HepG2 (cell line): ENCODE data around the gene EIF3M. TPM values are rescaled to one million over a fixed set of nuclear protein-coding genes. Genes with fewer than 3 reads are reported as not detected.

Source experiments
- ATAC-seq: fragments of 200-7000 bp; cut with Tn5 transposase; 3 replicates; pipeline ENCODE4 v1.9.1; 2020; ENCODE audit warnings: mild to moderate bottlenecking, moderate library complexity
- BruUV-seq: library from RNA; stranded (reverse); fragments of 400-500 nt; replicated peaks from 2 replicates; lab custom pipeline; 2021; lab: Mats Ljungman, UMichigan
- CTCF ChIA-PET: fragments of 300-600 bp; formaldehyde crosslinking; extraction: SDS; loops from one replicate; lab custom pipeline; 2021; ENCODE audit warnings: low total read pairs, inconsistent platforms, low intra/inter-chr PET ratio; lab: Yijun Ruan, JAX
- POLR2A ChIA-PET: fragments of 350-600 bp; sonication (Branson Sonifier 250); formaldehyde crosslinking; loops from one replicate; lab custom pipeline; 2020; ENCODE audit warnings: antibody characterized with exemption, inconsistent platforms; lab: Yijun Ruan, JAX
- DNase-seq: peaks from one replicate; pipeline ENCODE4 v3.0.0-alpha.2; 2015; ENCODE audit warnings: low spot score
- FAIRE-seq: peaks from 3 replicates; lab custom pipeline; 2011; peaks lifted over from hg19 to GRCh38; lab: Jason Lieb, UNC
- H2AFZ ChIP-seq: one replicate; pipeline ENCODE4 v1.6.1; 2011; ENCODE audit warnings: low read length, inconsistent platforms
- H3K27ac ChIP-seq: fragments of 300-600 bp; 3 replicates; pipeline ENCODE4 v1.8.0; 2011; ENCODE audit warnings: mixed run types, mild to moderate bottlenecking, mixed read lengths, low read length, inconsistent platforms; ENCODE audit not compliant: insufficient read depth; ENCODE audit errors: extremely low read length
- H3K27me3 ChIP-seq, 2 experiments: fragments of 200-600 bp in 1 of 2; 2 replicates in 1 of 2; 3 replicates in 1 of 2; pipeline versions ENCODE4 v1.6.0 to v1.8.0; 2011; ENCODE audit warnings: low read length in 2 of 2, mild to moderate bottlenecking in 2 of 2, moderate library complexity in 2 of 2, inconsistent platforms in 1 of 2; ENCODE audit not compliant: insufficient read depth in 2 of 2, control insufficient read depth in 1 of 2
- H3K36me3 ChIP-seq, 2 experiments: fragments of 200-600 bp in 1 of 2; replicated peaks in 1 of 2; 2 replicates in 1 of 2; 3 replicates in 1 of 2; pipeline versions ENCODE4 v1.5.1 to v1.8.0; 2011; ENCODE audit warnings: low read length in 2 of 2, inconsistent platforms in 1 of 2; ENCODE audit not compliant: insufficient read depth in 2 of 2, control insufficient read depth in 1 of 2
- H3K4me1 ChIP-seq: 2 replicates; pipeline ENCODE4 v1.5.1; 2012; ENCODE audit warnings: low read length, inconsistent platforms; ENCODE audit not compliant: insufficient read depth
- H3K4me2 ChIP-seq: 2 replicates; pipeline ENCODE4 v1.6.0; 2011; ENCODE audit warnings: low read depth, low read length, inconsistent platforms
- H3K4me3 ChIP-seq, 3 experiments: fragments of 200-600 bp in 1 of 3; sonication (generic), shearing (Covaris generic) in 1 of 3; replicated peaks in 1 of 3; 2 replicates each; pipeline ENCODE4 v1.5.1; 2011 to 2016; ENCODE audit warnings: low read length in 3 of 3, inconsistent platforms in 2 of 3, low read depth in 2 of 3, mild to moderate bottlenecking in 2 of 3, control low read depth in 1 of 3, mixed read lengths in 1 of 3; ENCODE audit not compliant: insufficient read depth in 1 of 3
- H3K79me2 ChIP-seq: one replicate; pipeline ENCODE4 v1.6.1; 2011; ENCODE audit warnings: low read length, inconsistent platforms; ENCODE audit not compliant: insufficient read depth
- H3K9ac ChIP-seq: 2 replicates; pipeline ENCODE4 v1.6.0; 2011; ENCODE audit warnings: mild to moderate bottlenecking, low read depth, low read length, inconsistent platforms; ENCODE audit not compliant: insufficient read depth
- H3K9me3 ChIP-seq: 2 replicates; pipeline ENCODE4 v1.5.1; 2012; ENCODE audit warnings: mild to moderate bottlenecking, low read length
- H4K20me1 ChIP-seq: 2 replicates; pipeline ENCODE4 v1.6.0; 2011; ENCODE audit warnings: inconsistent platforms, mild to moderate bottlenecking, low read length, moderate library complexity; ENCODE audit not compliant: insufficient read depth
- FIP1L1 ChIP-seq: fragments of 200-400 bp; formaldehyde crosslinking; IDR thresholded peaks from 2 replicates; pipeline ENCODE4 v1.6.1; 2018; ENCODE audit warnings: low read depth, mild to moderate bottlenecking, low read length, moderate library complexity, borderline replicate concordance; ENCODE audit not compliant: insufficient read depth
- FOXC1 ChIP-seq: sonication (generic); formaldehyde crosslinking; IDR thresholded peaks from 2 replicates; pipeline ENCODE4 v1.8.0; 2022; ENCODE audit warnings: mild to moderate bottlenecking, missing genetic modification reagents, borderline replicate concordance
- GTF2F1 ChIP-seq: fragments of 150-350 bp; IDR thresholded peaks from 2 replicates; pipeline ENCODE4 v1.6.1; 2014; ENCODE audit warnings: low read length
- NFYC ChIP-seq: IDR thresholded peaks from 2 replicates; pipeline ENCODE4 v1.6.1; 2016; ENCODE audit warnings: missing genetic modification reagents, missing compliant biosample characterization
- PPARG ChIP-seq: conservative IDR thresholded peaks from 2 replicates; pipeline ENCODE4 v1.6.1; 2016; ENCODE audit warnings: missing biosample characterization, missing genetic modification reagents
- RARA ChIP-seq: IDR thresholded peaks from 2 replicates; pipeline ENCODE4 v1.6.1; 2016; ENCODE audit warnings: missing genetic modification reagents, missing compliant biosample characterization
- ZIK1 ChIP-seq: sonication (generic); formaldehyde crosslinking; IDR thresholded peaks from 2 replicates; pipeline ENCODE4 v1.5.0; 2020; ENCODE audit warnings: mild to moderate bottlenecking, low read depth, missing genetic modification reagents, borderline replicate concordance
- ZNF550 ChIP-seq: sonication (generic); formaldehyde crosslinking; IDR thresholded peaks from 2 replicates; pipeline ENCODE4 v1.4.0; 2020; ENCODE audit warnings: mild to moderate bottlenecking, missing genetic modification reagents, borderline replicate concordance
- ZNF781 ChIP-seq: sonication (generic); formaldehyde crosslinking; IDR thresholded peaks from 2 replicates; pipeline ENCODE4 v1.5.1; 2020; ENCODE audit warnings: borderline replicate concordance, mild to moderate bottlenecking, missing genetic modification reagents; ENCODE audit errors: not compliant biosample characterization
- whole genome bisulfite sequencing: methylation state at CpG from one replicate; pipeline ENCODE4 v1.1.6; 2017; ENCODE audit warnings: low lambda C conversion rate; 5-methylcytosine and 5-hydroxymethylcytosine counted together
- in situ Hi-C: cut with HindIII; loops from 2 replicates; pipeline ENCODE4 v1.10.0; 2017; ENCODE audit warnings: low pct_unique_long_range_greater_than_20kb; ENCODE audit not compliant: extremely low pct_ligation_motif_present
- intact Hi-C: fragments of 100-400 bp; cut with micrococcal nuclease; formaldehyde crosslinking; loops from one replicate; pipeline ENCODE4 v1.10.0; 2022; ENCODE audit not compliant: unreplicated experiment
- polyA plus RNA-seq, 8 experiments: library from polyadenylated mRNA; depleted of rRNA in 3 of 8; stranded (reverse) in 7 of 8; unstranded in 1 of 8; fragments of >200 nt; fragmentation: Illumina TruSeq in 4 of 8; extraction: Trizol in 4 of 8; gene quantifications; 2 replicates each; pipeline versions ENCODE4 v1.2.1 to v1.2.3, GENCODE V29; 2011 to 2016; ENCODE audit warnings: low read depth in 4 of 8, missing spikeins in 1 of 8, mixed read lengths in 1 of 8; ENCODE audit not compliant: insufficient read depth in 1 of 8
- total RNA-seq, 5 experiments: library from RNA; depleted of rRNA; stranded (reverse); fragments of >200 nt; fragmentation: Illumina TruSeq; extraction: Trizol; gene quantifications; 2 replicates each; pipeline ENCODE4 v1.2.3, GENCODE V29; 2016; ENCODE audit warnings: low read depth in 1 of 5
- TF ChIP-seq, protein P1 (sequence below): sonication (generic); formaldehyde crosslinking; IDR thresholded peaks from 2 replicates; pipeline ENCODE4 v1.4.0; 2020; ENCODE audit warnings: missing genetic modification reagents
- TF ChIP-seq, protein P2 (sequence below): sonication (generic); formaldehyde crosslinking; IDR thresholded peaks from 2 replicates; pipeline ENCODE4 v1.5.0; 2020; ENCODE audit warnings: missing genetic modification reagents
- TF ChIP-seq, protein P3 (sequence below): sonication (generic); formaldehyde crosslinking; IDR thresholded peaks from 2 replicates; pipeline ENCODE4 v1.4.0; 2020; ENCODE audit warnings: missing genetic modification reagents
- TF ChIP-seq, protein P4 (sequence below): sonication (generic); formaldehyde crosslinking; IDR thresholded peaks from 2 replicates; pipeline ENCODE4 v1.9.0; 2021; ENCODE audit warnings: missing genetic modification reagents, borderline replicate concordance

EIF3M gene
- total and polyA plus RNA-seq, 2 of the 13 experiments (the other 11 are each of a cell fraction or from before 2014, with no cell fraction given) = 279 to 389 TPM

DNA sequence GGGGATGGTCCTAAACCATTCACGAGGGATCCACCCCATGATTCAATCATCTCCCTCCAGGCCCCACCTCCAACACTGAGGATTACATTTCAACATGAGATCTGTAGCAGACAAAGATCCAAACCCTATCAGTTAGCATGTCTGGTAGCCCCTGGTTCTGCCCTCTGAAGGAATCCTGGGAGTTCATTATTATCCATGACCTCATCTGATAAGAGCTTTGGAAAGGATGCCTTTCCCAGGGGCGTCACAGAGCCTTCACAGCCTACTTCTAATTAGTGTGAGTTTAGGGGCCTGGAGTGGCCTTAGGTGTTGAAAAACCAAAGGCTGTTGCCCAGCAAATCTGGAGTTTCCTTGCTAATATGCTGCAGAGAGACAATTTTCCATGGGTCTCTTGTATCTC, 8.6 kb upstream of the EIF3M start:
- no peaks in the 10 kb centered on the region for H3K79me2 ChIP-seq
- no TSS peak for BruUV-seq
- H3K4me2 ChIP-seq = no peak overlapping the region; the same call in 1 of the 2 replicates
- no peak overlapping the region for H3K4me3 ChIP-seq
- 0% methylated on average over 1 of the region's 2 CpGs for WGBS
- DNase-seq (no peak), FAIRE-seq (no peak), ATAC-seq (no peak)
- in situ Hi-C loops (no loop called here), intact Hi-C loops (no loop called here)
- H3K9ac ChIP-seq = no peak overlapping the region
- ChIA-PET POLR2A (no interaction called here), CTCF (no interaction called here)
- H4K20me1 ChIP-seq = no peaks in the 10 kb centered on the region
- no peaks in the 10 kb centered on the region for H3K36me3 ChIP-seq
- H2AFZ ChIP-seq = no peak overlapping the region
- peaks cover 0 to 10% of the 10 kb centered on the region in 2 experiments; a peak in 2 of 5 replicates for H3K27me3 ChIP-seq
- H3K27ac ChIP-seq = no peak overlapping the region
- 0 out of 2 replicates have a peak, but pooled peaks cover 8% of the 10 kb centered on the region for H3K4me1 ChIP-seq
- H3K9me3 ChIP-seq = no peaks in the 10 kb centered on the region
- no peak for TF ChIP-seq ZIK1 (CRISPR knock-in tag)
- no peak for TF ChIP-seq GTF2F1
- no peak for TF ChIP-seq ZNF781 (CRISPR knock-in tag)
- no peak for TF ChIP-seq FIP1L1
- TF ChIP-seq NFYC = no peak
- TF ChIP-seq, protein P1, sequence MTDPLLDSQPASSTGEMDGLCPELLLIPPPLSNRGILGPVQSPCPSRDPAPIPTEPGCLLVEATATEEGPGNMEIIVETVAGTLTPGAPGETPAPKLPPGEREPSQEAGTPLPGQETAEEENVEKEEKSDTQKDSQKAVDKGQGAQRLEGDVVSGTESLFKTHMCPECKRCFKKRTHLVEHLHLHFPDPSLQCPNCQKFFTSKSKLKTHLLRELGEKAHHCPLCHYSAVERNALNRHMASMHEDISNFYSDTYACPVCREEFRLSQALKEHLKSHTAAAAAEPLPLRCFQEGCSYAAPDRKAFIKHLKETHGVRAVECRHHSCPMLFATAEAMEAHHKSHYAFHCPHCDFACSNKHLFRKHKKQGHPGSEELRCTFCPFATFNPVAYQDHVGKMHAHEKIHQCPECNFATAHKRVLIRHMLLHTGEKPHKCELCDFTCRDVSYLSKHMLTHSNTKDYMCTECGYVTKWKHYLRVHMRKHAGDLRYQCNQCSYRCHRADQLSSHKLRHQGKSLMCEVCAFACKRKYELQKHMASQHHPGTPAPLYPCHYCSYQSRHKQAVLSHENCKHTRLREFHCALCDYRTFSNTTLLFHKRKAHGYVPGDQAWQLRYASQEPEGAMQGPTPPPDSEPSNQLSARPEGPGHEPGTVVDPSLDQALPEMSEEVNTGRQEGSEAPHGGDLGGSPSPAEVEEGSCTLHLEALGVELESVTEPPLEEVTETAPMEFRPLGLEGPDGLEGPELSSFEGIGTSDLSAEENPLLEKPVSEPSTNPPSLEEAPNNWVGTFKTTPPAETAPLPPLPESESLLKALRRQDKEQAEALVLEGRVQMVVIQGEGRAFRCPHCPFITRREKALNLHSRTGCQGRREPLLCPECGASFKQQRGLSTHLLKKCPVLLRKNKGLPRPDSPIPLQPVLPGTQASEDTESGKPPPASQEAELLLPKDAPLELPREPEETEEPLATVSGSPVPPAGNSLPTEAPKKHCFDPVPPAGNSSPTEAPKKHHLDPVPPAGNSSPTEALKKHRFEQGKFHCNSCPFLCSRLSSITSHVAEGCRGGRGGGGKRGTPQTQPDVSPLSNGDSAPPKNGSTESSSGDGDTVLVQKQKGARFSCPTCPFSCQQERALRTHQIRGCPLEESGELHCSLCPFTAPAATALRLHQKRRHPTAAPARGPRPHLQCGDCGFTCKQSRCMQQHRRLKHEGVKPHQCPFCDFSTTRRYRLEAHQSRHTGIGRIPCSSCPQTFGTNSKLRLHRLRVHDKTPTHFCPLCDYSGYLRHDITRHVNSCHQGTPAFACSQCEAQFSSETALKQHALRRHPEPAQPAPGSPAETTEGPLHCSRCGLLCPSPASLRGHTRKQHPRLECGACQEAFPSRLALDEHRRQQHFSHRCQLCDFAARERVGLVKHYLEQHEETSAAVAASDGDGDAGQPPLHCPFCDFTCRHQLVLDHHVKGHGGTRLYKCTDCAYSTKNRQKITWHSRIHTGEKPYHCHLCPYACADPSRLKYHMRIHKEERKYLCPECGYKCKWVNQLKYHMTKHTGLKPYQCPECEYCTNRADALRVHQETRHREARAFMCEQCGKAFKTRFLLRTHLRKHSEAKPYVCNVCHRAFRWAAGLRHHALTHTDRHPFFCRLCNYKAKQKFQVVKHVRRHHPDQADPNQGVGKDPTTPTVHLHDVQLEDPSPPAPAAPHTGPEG (CRISPR knock-in tag) = no peak
- no peak for TF ChIP-seq PPARG (CRISPR knock-in tag)
- TF ChIP-seq, protein P2, sequence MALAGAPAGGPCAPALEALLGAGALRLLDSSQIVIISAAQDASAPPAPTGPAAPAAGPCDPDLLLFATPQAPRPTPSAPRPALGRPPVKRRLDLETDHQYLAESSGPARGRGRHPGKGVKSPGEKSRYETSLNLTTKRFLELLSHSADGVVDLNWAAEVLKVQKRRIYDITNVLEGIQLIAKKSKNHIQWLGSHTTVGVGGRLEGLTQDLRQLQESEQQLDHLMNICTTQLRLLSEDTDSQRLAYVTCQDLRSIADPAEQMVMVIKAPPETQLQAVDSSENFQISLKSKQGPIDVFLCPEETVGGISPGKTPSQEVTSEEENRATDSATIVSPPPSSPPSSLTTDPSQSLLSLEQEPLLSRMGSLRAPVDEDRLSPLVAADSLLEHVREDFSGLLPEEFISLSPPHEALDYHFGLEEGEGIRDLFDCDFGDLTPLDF (CRISPR knock-in tag) = no peak
- TF ChIP-seq, protein P3, sequence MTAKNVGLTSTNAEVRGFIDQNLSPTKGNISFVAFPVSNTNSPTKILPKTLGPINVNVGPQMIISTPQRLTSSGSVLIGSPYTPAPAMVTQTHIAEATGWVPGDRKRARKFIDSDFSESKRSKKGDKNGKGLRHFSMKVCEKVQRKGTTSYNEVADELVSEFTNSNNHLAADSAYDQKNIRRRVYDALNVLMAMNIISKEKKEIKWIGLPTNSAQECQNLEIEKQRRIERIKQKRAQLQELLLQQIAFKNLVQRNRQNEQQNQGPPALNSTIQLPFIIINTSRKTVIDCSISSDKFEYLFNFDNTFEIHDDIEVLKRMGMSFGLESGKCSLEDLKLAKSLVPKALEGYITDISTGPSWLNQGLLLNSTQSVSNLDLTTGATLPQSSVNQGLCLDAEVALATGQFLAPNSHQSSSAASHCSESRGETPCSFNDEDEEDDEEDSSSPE (CRISPR knock-in tag) = no peak
- TF ChIP-seq, protein P4, sequence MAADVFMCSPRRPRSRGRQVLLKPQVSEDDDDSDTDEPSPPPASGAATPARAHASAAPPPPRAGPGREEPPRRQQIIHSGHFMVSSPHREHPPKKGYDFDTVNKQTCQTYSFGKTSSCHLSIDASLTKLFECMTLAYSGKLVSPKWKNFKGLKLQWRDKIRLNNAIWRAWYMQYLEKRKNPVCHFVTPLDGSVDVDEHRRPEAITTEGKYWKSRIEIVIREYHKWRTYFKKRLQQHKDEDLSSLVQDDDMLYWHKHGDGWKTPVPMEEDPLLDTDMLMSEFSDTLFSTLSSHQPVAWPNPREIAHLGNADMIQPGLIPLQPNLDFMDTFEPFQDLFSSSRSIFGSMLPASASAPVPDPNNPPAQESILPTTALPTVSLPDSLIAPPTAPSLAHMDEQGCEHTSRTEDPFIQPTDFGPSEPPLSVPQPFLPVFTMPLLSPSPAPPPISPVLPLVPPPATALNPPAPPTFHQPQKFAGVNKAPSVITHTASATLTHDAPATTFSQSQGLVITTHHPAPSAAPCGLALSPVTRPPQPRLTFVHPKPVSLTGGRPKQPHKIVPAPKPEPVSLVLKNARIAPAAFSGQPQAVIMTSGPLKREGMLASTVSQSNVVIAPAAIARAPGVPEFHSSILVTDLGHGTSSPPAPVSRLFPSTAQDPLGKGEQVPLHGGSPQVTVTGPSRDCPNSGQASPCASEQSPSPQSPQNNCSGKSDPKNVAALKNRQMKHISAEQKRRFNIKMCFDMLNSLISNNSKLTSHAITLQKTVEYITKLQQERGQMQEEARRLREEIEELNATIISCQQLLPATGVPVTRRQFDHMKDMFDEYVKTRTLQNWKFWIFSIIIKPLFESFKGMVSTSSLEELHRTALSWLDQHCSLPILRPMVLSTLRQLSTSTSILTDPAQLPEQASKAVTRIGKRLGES (CRISPR knock-in tag) = no peak
- no peak for TF ChIP-seq ZNF550 (CRISPR knock-in tag)
- TF ChIP-seq RARA (CRISPR knock-in tag) = no peak
- no peak for TF ChIP-seq FOXC1
